SH-SY5Y (cell line): Measurements from ENCODE around the gene RHBDD1.

Source experiments
- GATA2 ChIP-seq: IDR thresholded peaks from 2 replicates; pipeline ENCODE4 v1.6.1; 2011; ENCODE audit warnings: mild to moderate bottlenecking, low read depth, low read length
- GATA3 ChIP-seq: IDR thresholded peaks from 2 replicates; pipeline ENCODE4 v1.6.1; 2011; ENCODE audit warnings: low read depth, mild to moderate bottlenecking, low read length, moderate library complexity

DNA sequence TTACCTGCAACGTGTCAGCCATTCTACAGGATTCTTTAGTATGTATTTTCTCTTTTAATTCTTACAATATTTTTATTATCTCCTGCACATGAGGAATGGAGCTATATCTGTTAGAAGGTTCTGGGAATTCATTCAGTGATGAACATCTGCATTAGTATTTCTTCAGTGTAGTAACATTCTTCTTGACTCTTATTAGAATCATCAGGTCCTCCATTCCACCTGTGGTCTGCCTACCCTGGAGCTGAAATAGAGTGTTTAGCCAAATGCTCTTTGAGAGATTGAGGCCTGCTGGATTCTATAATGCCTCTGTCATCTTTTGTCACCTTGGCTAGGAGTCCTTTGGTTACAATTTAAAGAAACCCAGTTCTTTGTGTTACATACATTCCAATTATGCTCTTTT, 54.4 kb downstream of the RHBDD1 start:
- TF ChIP-seq GATA2 (no peak), GATA3 (no peak)
